ENCODE data around the gene GPR39.

- no peak for TF ChIP-seq CTCF (IDR thresholded peaks at IDR 0.05; ENCODE audit: poor library complexity, severe bottlenecking)
- TF ChIP-seq SMC3 (conservative IDR thresholded peaks at IDR 0.05; ENCODE audit: poor library complexity) = no peak
- TF ChIP-seq EP300 (conservative IDR thresholded peaks at IDR 0.05; ENCODE audit: poor library complexity, severe bottlenecking) = no peak
- no peak for TF ChIP-seq EZH2 (IDR thresholded peaks at IDR 0.05; ENCODE audit: borderline replicate concordance, insufficient read depth, low read length, poor library complexity, severe bottlenecking)
- TF ChIP-seq POLR2AphosphoS5 (IDR thresholded peaks at IDR 0.05) = no peak
- no peak for TF ChIP-seq MXI1 (conservative IDR thresholded peaks at IDR 0.05; ENCODE audit: poor library complexity, severe bottlenecking)
Observed at GRCh38 chr2:132604561-132604960, 188.0 kb downstream of the GPR39 start.
